PC-3 (cell line): ENCODE data around the gene SNX2. TPM values are rescaled to one million over a fixed set of nuclear protein-coding genes. Genes with fewer than 3 reads are reported as not detected.

ENCODE experiments used
- ATAC-seq: fragments of 200-7000 bp; cut with Tn5 transposase; 2 replicates; pipeline ENCODE4 v1.9.1; 2020; ENCODE audit warnings: mild to moderate bottlenecking, moderate library complexity
- BruUV-seq: library from RNA; stranded (reverse); fragments of 400-500 nt; replicated peaks from 2 replicates; lab custom pipeline; 2021; lab: Mats Ljungman, UMichigan
- CTCF ChIA-PET: fragments of 300-600 bp; sonication (Branson Sonifier 250); formaldehyde crosslinking; loops from one replicate; lab custom pipeline; 2022; ENCODE audit warnings: antibody characterized with exemption; lab: Charles Lee
- POLR2A ChIA-PET: fragments of 300-600 bp; sonication (Branson Sonifier 250); formaldehyde crosslinking; loops from one replicate; lab custom pipeline; 2022; ENCODE audit warnings: antibody characterized with exemption; ENCODE audit not compliant: unreplicated experiment; lab: Charles Lee
- DNase-seq: peaks from one replicate; pipeline ENCODE4 v3.0.0-alpha.2; 2015
- H2AFZ ChIP-seq: fragments of 300-600 bp; sonication (generic); 2 replicates; pipeline ENCODE4 v1.6.0; 2016; ENCODE audit warnings: antibody characterized with exemption, low read length
- H3F3A ChIP-seq: fragments of 300-600 bp; sonication (generic); one replicate; pipeline ENCODE4 v1.6.0; 2017; ENCODE audit warnings: antibody characterized with exemption, low read length, control low read depth, mild to moderate bottlenecking; ENCODE audit not compliant: unreplicated experiment
- H3K27ac ChIP-seq: fragments of 300-600 bp; sonication (generic); 2 replicates; pipeline ENCODE4 v1.5.1; 2016; ENCODE audit warnings: mild to moderate bottlenecking, low read length
- H3K27me3 ChIP-seq: fragments of 300-600 bp; sonication (generic); 2 replicates; pipeline ENCODE4 v1.6.1; 2016; ENCODE audit warnings: low read length, mixed read lengths
- H3K36me3 ChIP-seq: fragments of 300-600 bp; sonication (generic); 2 replicates; pipeline ENCODE4 v1.6.1; 2016; ENCODE audit warnings: low read depth, mixed run types, low read length, mixed read lengths
- H3K4me1 ChIP-seq: fragments of 300-600 bp; sonication (generic); 2 replicates; pipeline ENCODE4 v1.5.1; 2016; ENCODE audit warnings: low read length; ENCODE audit not compliant: insufficient read depth
- H3K4me2 ChIP-seq: fragments of 300-600 bp; sonication (generic); 2 replicates; pipeline ENCODE4 v1.6.0; 2016; ENCODE audit warnings: low read length
- H3K4me3 ChIP-seq: fragments of 300-600 bp; sonication (generic); 2 replicates; pipeline ENCODE4 v1.5.1; 2016; ENCODE audit warnings: mild to moderate bottlenecking, low read length, mixed read lengths
- H3K79me2 ChIP-seq: fragments of 300-600 bp; sonication (generic); 2 replicates; pipeline ENCODE4 v1.6.1; 2017; ENCODE audit warnings: low read length, mixed read lengths
- H3K9ac ChIP-seq: fragments of 300-600 bp; sonication (generic); 2 replicates; pipeline ENCODE4 v1.6.0; 2016; ENCODE audit warnings: mild to moderate bottlenecking, low read length
- H3K9me2 ChIP-seq: fragments of 300-600 bp; sonication (generic); replicated peaks from 2 replicates; pipeline ENCODE4 v1.6.1; 2016; ENCODE audit warnings: mixed run types, low read length, mixed read lengths
- H3K9me3 ChIP-seq: fragments of 300-600 bp; sonication (generic); 2 replicates; pipeline ENCODE4 v1.6.1; 2016; ENCODE audit warnings: low read length, mixed read lengths
- H4K20me1 ChIP-seq: fragments of 300-600 bp; sonication (generic); 2 replicates; pipeline ENCODE4 v1.6.1; 2016; ENCODE audit warnings: low read length, mixed read lengths
- EZH2 ChIP-seq: fragments of 300-600 bp; sonication (generic); IDR thresholded peaks from one replicate; pipeline ENCODE4 v1.6.1; 2017; ENCODE audit warnings: antibody characterized with exemption, mild to moderate bottlenecking, low read length; ENCODE audit not compliant: unreplicated experiment
- EZH2phosphoT487 ChIP-seq: fragments of 300-600 bp; sonication (generic); IDR thresholded peaks from 2 replicates; pipeline ENCODE4 v1.6.1; 2018; ENCODE audit warnings: mild to moderate bottlenecking, antibody characterized with exemption, low read length, borderline replicate concordance
- intact Hi-C: fragments of 100-400 bp; cut with micrococcal nuclease; formaldehyde crosslinking; loops from 2 replicates; pipeline ENCODE4 v1.9.0; 2023
- total RNA-seq: library from RNA; depleted of rRNA; stranded (reverse); fragments of >200 nt; gene quantifications from 2 replicates; pipeline ENCODE4 v1.2.3, GENCODE V29; 2014
- TF ChIP-seq, protein P1 (sequence below): fragments of 300-600 bp; sonication (generic); conservative IDR thresholded peaks from 2 replicates; pipeline ENCODE4 v1.5.1; 2017; ENCODE audit warnings: antibody characterized with exemption, low read depth, mild to moderate bottlenecking, low read length

Gene SNX2
- total RNA-seq, 1 experiment from 2014 or later: 33.7 TPM

DNA sequence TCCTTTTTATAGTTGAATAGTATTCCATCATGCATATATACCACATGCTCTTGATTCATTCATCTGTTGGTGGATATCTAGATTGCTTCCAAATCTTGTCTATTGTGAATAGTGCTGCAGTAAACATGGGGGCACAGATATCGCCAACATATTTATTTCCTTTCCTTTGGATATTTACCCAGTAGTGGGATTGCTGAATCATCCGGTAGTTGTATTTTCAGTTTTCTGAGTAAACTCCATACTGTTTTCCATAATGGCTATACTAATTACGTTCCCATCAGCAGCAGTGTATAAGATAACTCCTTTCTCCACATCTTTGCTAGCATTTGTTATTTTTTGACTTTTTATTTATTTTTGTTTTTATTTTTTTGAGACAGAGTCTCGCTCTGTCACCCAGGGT, 3.3 kb downstream of the SNX2 start:
- Histone ChIP-seq H3K27ac (no peak overlapping the region), H3K9ac (no peak overlapping the region), H3K36me3 (no peaks in the 10 kb centered on the region; the same call in 1 of the 2 replicates), H3F3A (no peaks in the 10 kb centered on the region), H3K4me3 (no peak overlapping the region), H3K9me3 (no peaks in the 10 kb centered on the region), H3K4me1 (peaks cover 10% of the 10 kb centered on the region; the same call in 1 of the 2 replicates), H4K20me1 (peaks cover 10% of the 10 kb centered on the region), H2AFZ (no peak overlapping the region), H3K79me2 (peaks cover 69% of the 10 kb centered on the region), H3K9me2 (no peaks in the 10 kb centered on the region), H3K27me3 (no peaks in the 10 kb centered on the region), H3K4me2 (no peak overlapping the region)
- ATAC-seq: no peak
- DNase-seq: no peak
- TF ChIP-seq EZH2phosphoT487: no peak
- ChIA-PET POLR2A (no interaction called here), CTCF (no interaction called here)
- no TSS peak for BruUV-seq
- intact Hi-C loops: no loop called here

- Histone ChIP-seq H3K4me2 (no peak overlapping the region), H2AFZ (no peak overlapping the region), H3K27ac (no peak overlapping the region), H3K9me3 (no peaks in the 10 kb centered on the region), H3K4me1 (peaks cover 10% of the 10 kb centered on the region; the same call in 1 of the 2 replicates), H3K9ac (no peak overlapping the region), H3K4me3 (no peak overlapping the region), H3F3A (no peaks in the 10 kb centered on the region), H3K36me3 (no peaks in the 10 kb centered on the region; the same call in 1 of the 2 replicates), H3K79me2 (peaks cover 82% of the 10 kb centered on the region), H3K27me3 (no peaks in the 10 kb centered on the region), H4K20me1 (peaks cover 10% of the 10 kb centered on the region), H3K9me2 (no peaks in the 10 kb centered on the region)
- no TSS peak for BruUV-seq
- POLR2A ChIA-PET: no interaction called here
- TF ChIP-seq EZH2 (no peak), EZH2phosphoT487 (no peak)
- TF ChIP-seq, protein P1, sequence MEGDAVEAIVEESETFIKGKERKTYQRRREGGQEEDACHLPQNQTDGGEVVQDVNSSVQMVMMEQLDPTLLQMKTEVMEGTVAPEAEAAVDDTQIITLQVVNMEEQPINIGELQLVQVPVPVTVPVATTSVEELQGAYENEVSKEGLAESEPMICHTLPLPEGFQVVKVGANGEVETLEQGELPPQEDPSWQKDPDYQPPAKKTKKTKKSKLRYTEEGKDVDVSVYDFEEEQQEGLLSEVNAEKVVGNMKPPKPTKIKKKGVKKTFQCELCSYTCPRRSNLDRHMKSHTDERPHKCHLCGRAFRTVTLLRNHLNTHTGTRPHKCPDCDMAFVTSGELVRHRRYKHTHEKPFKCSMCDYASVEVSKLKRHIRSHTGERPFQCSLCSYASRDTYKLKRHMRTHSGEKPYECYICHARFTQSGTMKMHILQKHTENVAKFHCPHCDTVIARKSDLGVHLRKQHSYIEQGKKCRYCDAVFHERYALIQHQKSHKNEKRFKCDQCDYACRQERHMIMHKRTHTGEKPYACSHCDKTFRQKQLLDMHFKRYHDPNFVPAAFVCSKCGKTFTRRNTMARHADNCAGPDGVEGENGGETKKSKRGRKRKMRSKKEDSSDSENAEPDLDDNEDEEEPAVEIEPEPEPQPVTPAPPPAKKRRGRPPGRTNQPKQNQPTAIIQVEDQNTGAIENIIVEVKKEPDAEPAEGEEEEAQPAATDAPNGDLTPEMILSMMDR: no peak
- DNase-seq: peak; percentile 46
- no peak for ATAC-seq
- intact Hi-C loops: no loop called here
- CTCF ChIA-PET: no interaction called here
These were observed 4.6 kb downstream of the SNX2 start for GRCh38 chr5:122779451-122779850.

GRCh38 chr5:122780296-122780695, 5.4 kb downstream of the SNX2 start:
- ATAC-seq (no peak), DNase-seq (no peak)
- Histone ChIP-seq H3K27ac (no peak overlapping the region), H3K4me1 (peaks cover 10% of the 10 kb centered on the region; the same call in 1 of the 2 replicates), H3K4me2 (no peak overlapping the region), H3K36me3 (no peaks in the 10 kb centered on the region; the same call in 1 of the 2 replicates), H3K9ac (no peak overlapping the region), H2AFZ (no peak overlapping the region), H3K9me2 (no peaks in the 10 kb centered on the region), H3K4me3 (no peak overlapping the region), H3K27me3 (no peaks in the 10 kb centered on the region), H3K9me3 (no peaks in the 10 kb centered on the region), H4K20me1 (peaks cover 10% of the 10 kb centered on the region), H3K79me2 (peaks cover 87% of the 10 kb centered on the region), H3F3A (no peaks in the 10 kb centered on the region)
- no TSS peak for BruUV-seq
- POLR2A ChIA-PET: no interaction called here
- TF ChIP-seq EZH2phosphoT487: no peak
- TF ChIP-seq, protein P1: no peak
- intact Hi-C loops: no loop called here
- CTCF ChIA-PET: no interaction called here
